ENCODE measurements around the gene ZFP91.

Gene ZFP91

GRCh38 chr11:58654079-58654907, 75.4 kb downstream of the ZFP91 start:
- no peak overlapping the region for H3K4me3 ChIP-seq (replicated peaks; ENCODE audit: low read depth, low read length)
- peak; percentile 96 for TF ChIP-seq CTCF (IDR thresholded peaks at IDR 0.05; ENCODE audit: low read depth, low read length, missing control alignments)
- DNase-seq (ENCODE audit: extremely low read depth, low read depth) = peak; percentile 50

GRCh38 chr11:58654908-58655296, 76.0 kb downstream of the ZFP91 start:
- no peak for TF ChIP-seq CTCF (IDR thresholded peaks at IDR 0.05; ENCODE audit: low read depth, low read length, missing control alignments)

GRCh38 chr11:58656348-58656747, 77.5 kb downstream of the ZFP91 start:
- DNase-seq (ENCODE audit: extremely low read depth, low read depth) = no peak
- no peak overlapping the region for H3K4me3 ChIP-seq (replicated peaks; ENCODE audit: low read depth, low read length)
- TF ChIP-seq CTCF (IDR thresholded peaks at IDR 0.05; ENCODE audit: low read depth, low read length, missing control alignments) = no peak

More at GRCh38 chr11:58654908-58655296, 76.0 kb downstream of the ZFP91 start:
- no peak for DNase-seq (ENCODE audit: extremely low read depth, low read depth)
- H3K4me3 ChIP-seq (replicated peaks; ENCODE audit: low read depth, low read length) = no peak overlapping the region

- TF ChIP-seq CTCF (IDR thresholded peaks at IDR 0.05; ENCODE audit: low read depth, low read length, missing control alignments) = no peak
- no peak overlapping the region for H3K4me3 ChIP-seq (replicated peaks; ENCODE audit: low read depth, low read length)
- DNase-seq (ENCODE audit: extremely low read depth, low read depth) = no peak
Observed at GRCh38 chr11:58658623-58659022, 79.8 kb downstream of the ZFP91 start.

GRCh38 chr11:58659404-58659803, 80.5 kb downstream of the ZFP91 start:
- TF ChIP-seq CTCF (IDR thresholded peaks at IDR 0.05; ENCODE audit: low read depth, low read length, missing control alignments) = no peak
- DNase-seq (ENCODE audit: extremely low read depth, low read depth) = no peak
- no peak overlapping the region for H3K4me3 ChIP-seq (replicated peaks; ENCODE audit: low read depth, low read length)

- no peak for TF ChIP-seq CTCF (IDR thresholded peaks at IDR 0.05; ENCODE audit: low read depth, low read length, missing control alignments)
Observed at GRCh38 chr11:58659910-58660570, 81.2 kb downstream of the ZFP91 start.

More at GRCh38 chr11:58659910-58660570, 81.2 kb downstream of the ZFP91 start:
- DNase-seq (ENCODE audit: extremely low read depth, low read depth) = no peak
- no peak overlapping the region for H3K4me3 ChIP-seq (replicated peaks; ENCODE audit: low read depth, low read length)

Measured in HFF-Myc (cell line).